HG03342 (cell line): ENCODE data around the gene NCK1.

Experiments
- ATAC-seq: cut with Tn5 transposase; IDR thresholded peaks from one replicate; pipeline ENCODE4 v1.9.1; 2021; ENCODE audit warnings: mild to moderate bottlenecking, moderate library complexity; ENCODE audit not compliant: unreplicated experiment

The NCK1 gene

GRCh38 chr3:136861890-136862616, at the start of gene NCK1:
TSS of gene NCK1 (plus strand) at chr3:136862208. CDS start at chr3:136928002, 65,794 bp downstream.
- ATAC-seq = peak; percentile 98

- ATAC-seq = no peak
Observed at GRCh38 chr3:136817448-136817847, 44.6 kb upstream of the NCK1 start.

- peak; percentile 71 for ATAC-seq
Observed at GRCh38 chr3:136818191-136818768, 43.7 kb upstream of the NCK1 start.

- peak; percentile 52 for ATAC-seq
Observed at GRCh38 chr3:136818769-136819391, 43.1 kb upstream of the NCK1 start, which contains the start of gene SLC35G2. TSS of gene SLC35G2 (plus strand) at chr3:136819126. CDS start at chr3:136854461, 35,335 bp downstream.

- ATAC-seq = peak; percentile 34
Observed at GRCh38 chr3:136819392-136819730, 42.6 kb upstream of the NCK1 start.

GRCh38 chr3:136819731-136820679, 42.0 kb upstream of the NCK1 start:
- ATAC-seq = peak; percentile 4

- no peak for ATAC-seq
Observed at GRCh38 chr3:136831461-136831860, 30.5 kb upstream of the NCK1 start.

GRCh38 chr3:136835089-136835812, 26.8 kb upstream of the NCK1 start:
- no peak for ATAC-seq

GRCh38 chr3:136835813-136836510, 26.0 kb upstream of the NCK1 start:
- no peak for ATAC-seq

GRCh38 chr3:136836511-136837156, 25.4 kb upstream of the NCK1 start:
- ATAC-seq = no peak

- ATAC-seq = no peak
Observed at GRCh38 chr3:136838641-136839555, 23.1 kb upstream of the NCK1 start.

- no peak for ATAC-seq
Observed at GRCh38 chr3:136839556-136839931, 22.5 kb upstream of the NCK1 start.

- no peak for ATAC-seq
Observed at GRCh38 chr3:136840252-136840651, 21.8 kb upstream of the NCK1 start.

GRCh38 chr3:136842294-136842693, 19.7 kb upstream of the NCK1 start:
- ATAC-seq = no peak

GRCh38 chr3:136844724-136845123, 17.3 kb upstream of the NCK1 start:
- no peak for ATAC-seq

- ATAC-seq = no peak
Observed at GRCh38 chr3:136852180-136852579, 9.8 kb upstream of the NCK1 start.

GRCh38 chr3:136856665-136857064, 5.3 kb upstream of the NCK1 start:
- no peak for ATAC-seq

GRCh38 chr3:136858381-136858780, 3.6 kb upstream of the NCK1 start:
- no peak for ATAC-seq
